ENCODE measurements around the gene MIEF1.
"Not testable (repeated sequence)": the region's sequence is repeated elsewhere in the genome, so short reads cannot be mapped to it uniquely, and the experiment has no call there.

Gene MIEF1

GRCh38 chr22:39512026-39512425 is 9.9 kb downstream of the MIEF1 start:
- no peak for DNase-seq (ENCODE audit: low read depth in 2 of 2)

DNA sequence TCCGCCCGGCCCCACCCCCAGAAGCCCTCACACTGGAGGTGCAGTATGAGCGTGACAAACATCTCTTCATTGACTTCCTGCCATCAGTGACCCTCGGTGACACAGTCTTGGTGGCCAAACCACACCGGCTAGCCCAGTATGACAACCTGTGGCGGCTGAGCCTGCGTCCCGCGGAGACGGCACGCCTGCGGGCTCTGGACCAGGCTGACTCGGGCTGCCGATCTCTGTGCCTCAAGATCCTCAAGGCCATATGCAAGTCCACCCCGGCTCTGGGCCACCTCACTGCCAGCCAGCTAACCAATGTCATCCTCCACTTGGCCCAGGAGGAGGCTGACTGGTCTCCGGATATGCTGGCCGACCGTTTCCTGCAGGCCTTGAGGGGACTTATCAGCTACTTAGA is 11.7 kb downstream of the MIEF1 start:
- no peak for DNase-seq (ENCODE audit: low read depth in 2 of 2)

DNA sequence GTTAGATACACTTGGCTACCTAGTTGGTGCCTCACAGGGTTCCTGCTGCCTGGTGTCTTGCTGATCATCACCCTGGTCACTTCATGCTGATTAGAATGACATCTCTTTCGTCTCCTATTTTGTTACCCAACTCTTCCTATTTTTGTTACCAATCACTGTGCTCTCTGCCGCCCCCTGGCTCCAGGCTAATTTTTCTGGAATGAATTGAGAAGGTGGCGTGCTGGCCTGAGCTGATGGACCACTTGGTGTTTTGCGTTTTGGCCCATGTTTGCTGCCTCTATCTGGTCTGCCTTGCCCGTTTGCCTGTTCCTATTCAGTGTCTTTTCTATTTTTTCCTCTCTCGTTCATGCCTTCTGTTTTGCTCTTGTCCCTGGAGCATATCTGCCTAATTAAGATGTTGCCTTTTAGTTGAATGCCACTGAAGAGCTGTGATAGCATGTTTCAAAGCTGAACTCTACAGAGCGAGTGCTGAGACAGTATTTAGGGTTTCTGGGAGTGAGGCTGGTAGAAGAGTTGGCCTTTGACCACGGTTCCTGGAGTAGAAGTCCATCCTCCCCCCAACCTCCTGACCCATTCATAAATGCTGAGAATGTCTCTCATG is 12.4 kb downstream of the MIEF1 start:
- DNase-seq (ENCODE audit: low read depth in 2 of 2) = no peak

DNA sequence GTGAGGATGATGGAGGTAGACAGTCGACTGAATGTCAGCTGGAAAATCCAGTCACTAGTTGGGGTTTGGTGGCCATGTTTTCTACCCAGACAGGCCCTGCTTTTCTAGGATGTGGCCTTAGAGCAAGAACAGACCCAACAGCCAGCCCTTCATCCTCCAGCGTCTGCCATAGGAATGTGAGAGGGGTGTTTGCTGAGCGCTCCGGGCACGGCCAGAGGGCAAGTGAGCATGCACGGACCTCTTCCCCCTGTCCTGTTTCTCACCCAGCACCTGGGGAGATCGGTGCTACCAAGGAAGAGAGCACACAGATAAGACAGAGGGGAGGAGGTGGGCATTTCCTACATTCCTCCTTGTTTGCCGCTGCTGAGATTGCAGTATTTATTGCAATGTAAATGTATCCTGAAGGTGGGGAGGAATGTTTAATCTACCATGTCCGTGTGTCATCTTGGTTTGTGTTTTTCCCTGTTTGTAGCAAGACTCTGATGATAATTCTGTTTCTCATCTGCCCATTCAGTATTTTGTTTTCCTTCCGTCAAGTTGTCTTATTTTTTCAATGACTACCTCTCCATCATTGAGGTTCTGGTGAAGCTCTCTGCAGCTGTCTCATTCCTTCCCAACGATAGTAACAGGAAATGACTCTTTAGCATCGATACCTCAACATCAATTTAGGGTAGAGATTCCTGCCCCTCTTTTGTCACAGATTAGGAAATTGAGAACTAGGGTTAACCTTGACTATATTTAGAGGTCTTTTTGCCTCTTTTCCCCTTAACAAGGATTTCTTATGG is 13.4 kb downstream of the MIEF1 start:
- DNase-seq (ENCODE audit: low read depth in 2 of 2) = no peak

DNA sequence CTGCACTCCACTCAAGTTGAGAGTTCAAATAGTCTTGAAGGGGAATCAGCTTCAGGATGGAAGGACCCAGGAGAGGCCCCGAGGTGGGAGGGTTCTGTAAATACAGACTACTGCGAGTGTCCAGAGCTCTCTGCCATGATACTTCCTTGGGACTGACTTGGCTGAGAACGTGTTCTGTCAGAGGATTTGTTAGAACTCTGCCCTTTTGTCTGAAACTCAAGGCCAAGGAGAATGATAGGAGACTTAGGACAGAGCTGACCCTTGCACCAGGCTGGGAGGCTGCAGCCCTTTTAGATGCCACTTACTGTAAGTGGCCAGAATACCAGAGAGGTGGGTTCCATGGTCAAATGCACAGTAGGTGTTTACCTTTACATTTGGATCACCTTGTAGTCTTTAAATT is 15.4 kb downstream of the MIEF1 start:
- DNase-seq (ENCODE audit: low read depth in 2 of 2) = no peak

- no peak for DNase-seq (ENCODE audit: low read depth in 2 of 2)
These were observed 16.2 kb downstream of the MIEF1 start for GRCh38 chr22:39518144-39518786.

DNA sequence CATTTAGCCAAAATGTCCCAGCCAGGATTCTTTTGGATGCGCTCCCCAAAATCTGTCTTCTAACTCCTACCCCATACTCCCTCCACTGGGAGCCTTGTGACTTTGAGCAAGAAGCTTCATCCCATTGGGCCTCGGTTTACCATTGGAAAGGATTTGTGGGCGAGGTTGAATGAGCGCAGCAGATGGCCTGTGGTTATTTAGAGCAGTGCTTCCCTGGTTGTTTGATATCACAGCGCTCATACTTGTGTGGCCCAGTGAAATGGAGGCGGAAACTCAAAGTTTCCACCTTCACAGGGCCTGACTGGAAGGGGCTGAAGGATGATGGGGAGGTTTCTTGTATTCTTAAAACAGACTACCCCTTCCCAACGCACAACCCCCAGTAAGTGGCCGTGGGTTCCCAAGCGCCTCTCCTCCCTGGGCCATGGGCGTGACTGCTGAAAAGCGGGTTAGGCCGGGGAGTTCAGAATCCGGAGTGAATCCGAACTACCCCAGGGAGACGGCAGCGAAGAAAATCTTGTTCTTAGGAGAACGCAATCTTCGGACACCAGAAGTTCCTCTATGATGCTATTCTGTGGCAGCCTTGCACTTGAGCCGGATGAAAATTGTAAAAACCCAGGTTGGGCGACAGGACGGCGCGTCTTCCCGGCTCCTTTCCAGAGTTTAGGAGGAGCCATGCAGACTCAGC is 17.0 kb downstream of the MIEF1 start:
- DNase-seq (ENCODE audit: low read depth in 2 of 2) = no peak

DNA sequence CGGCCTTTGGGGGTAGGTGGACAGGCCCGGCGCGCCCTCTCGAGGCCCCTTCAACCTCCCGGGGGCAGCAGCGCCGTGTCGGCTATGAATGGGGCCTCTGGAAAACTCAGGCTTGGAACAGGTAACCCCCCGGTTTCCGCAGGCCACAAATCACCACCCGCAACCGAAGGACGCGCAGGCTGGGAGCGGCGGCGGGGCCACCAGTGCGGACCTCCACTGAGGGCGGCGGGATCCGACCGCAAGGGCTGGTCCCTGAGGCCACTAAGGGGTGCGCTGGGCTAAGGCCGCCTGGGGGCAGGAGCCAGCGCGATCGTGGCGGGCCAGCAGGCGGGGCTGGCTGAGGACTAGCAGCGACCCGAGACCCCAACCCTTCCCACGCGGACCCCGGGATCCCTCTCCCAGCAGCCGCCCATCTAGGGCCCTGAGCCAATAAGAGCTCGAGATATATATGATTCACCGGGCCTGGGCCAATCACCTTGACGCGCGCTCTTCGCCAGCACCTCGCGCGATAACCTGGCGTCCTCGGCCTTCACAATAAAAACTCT is 17.7 kb downstream of the MIEF1 start:
- DNase-seq (ENCODE audit: low read depth in 2 of 2) = peak; percentile 95

GRCh38 chr22:39520226-39521105 is 18.4 kb downstream of the MIEF1 start, which contains the start of gene ATF4:
TSS of gene ATF4 (plus strand) at chr22:39520562. CDS start at chr22:39521446, 884 bp downstream.
- DNase-seq (ENCODE audit: low read depth in 2 of 2) = peak; percentile 78 to 79

DNA sequence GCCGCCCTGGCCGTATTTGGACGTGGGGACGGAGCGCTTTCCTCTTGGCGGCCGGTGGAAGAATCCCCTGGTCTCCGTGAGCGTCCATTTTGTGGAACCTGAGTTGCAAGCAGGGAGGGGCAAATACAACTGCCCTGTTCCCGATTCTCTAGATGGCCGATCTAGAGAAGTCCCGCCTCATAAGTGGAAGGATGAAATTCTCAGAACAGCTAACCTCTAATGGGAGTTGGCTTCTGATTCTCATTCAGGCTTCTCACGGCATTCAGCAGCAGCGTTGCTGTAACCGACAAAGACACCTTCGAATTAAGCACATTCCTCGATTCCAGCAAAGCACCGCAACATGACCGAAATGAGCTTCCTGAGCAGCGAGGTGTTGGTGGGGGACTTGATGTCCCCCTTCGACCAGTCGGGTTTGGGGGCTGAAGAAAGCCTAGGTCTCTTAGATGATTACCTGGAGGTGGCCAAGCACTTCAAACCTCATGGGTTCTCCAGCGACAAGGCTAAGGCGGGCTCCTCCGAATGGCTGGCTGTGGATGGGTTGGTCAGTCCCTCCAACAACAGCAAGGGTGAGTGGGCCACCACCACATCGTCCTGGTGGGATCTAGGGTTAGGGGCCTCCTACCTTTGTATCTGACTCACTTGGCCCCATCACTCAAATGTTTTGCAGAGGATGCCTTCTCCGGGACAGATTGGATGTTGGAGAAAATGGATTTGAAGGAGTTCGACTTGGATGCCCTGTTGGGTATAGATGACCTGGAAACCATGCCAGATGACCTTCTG is 19.2 kb downstream of the MIEF1 start:
- not testable (repeated sequence) for DNase-seq (ENCODE audit: low read depth in 2 of 2)

- DNase-seq (ENCODE audit: low read depth in 2 of 2) = not testable (repeated sequence)
These were observed 20.0 kb downstream of the MIEF1 start for GRCh38 chr22:39522091-39522490.

DNA sequence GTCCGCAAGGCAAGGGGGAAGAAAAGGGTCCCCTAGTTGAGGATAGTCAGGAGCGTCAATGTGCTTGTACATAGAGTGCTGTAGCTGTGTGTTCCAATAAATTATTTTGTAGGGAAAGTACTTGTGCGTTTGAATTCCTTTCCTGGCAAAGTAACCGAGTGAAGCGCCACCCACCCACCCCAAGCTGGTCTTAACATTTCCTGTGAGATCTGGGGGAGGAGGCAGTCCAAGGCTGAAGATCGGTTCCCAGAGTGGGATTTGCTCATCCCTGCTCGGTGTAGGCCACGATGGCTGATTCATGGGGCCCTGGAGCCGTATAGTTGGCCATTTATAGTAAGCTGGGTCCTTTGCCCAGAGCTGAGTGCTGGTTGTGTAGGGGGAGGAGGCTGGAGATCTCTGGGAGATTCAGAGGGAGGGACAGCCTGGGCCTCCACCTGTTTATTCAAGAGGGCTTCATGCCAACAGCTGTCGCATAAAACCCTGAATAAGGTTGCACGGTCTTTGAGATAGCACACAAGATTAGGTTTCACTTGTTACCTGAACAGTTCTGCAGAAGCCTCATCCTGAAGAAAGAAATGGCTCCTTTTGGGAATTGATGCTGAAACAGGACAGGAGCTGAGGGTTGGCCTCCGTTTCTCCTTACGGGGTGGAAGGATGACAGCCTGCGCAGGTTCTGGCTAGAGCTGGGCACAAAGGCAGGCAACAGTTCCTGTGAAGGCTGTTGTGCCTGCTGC is 20.6 kb downstream of the MIEF1 start:
- DNase-seq (ENCODE audit: low read depth in 2 of 2) = no peak

- no peak for DNase-seq (ENCODE audit: low read depth in 2 of 2)
These were observed 22.1 kb downstream of the MIEF1 start for GRCh38 chr22:39524089-39524752.

- DNase-seq (ENCODE audit: low read depth in 2 of 2) = no peak
These were observed 22.9 kb downstream of the MIEF1 start for GRCh38 chr22:39524753-39525657.

GRCh38 chr22:39525658-39525975 is 23.5 kb downstream of the MIEF1 start:
- no peak for DNase-seq (ENCODE audit: low read depth in 2 of 2)

DNA sequence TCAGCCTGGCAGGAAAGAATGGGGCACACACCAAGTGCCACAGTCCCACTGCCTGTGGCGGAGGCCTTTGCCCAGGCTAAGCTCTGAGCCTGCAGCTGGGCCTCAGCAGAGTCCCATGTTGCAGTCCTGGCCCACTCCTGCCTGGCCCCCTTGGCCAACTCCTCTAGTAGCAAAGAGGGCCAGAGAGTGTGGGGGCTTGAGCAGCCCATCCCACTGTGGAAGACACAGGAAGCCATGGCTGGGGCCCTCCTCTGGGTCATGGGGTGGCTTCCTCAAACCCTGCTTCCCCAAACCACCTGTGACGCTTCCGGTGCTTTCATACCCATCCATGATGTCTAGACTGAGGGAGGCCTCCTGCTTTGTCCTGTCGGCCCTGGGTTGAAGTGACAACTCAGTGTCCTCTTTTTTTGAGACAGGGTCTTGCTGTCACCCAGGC is 24.7 kb downstream of the MIEF1 start:
- no peak for DNase-seq (ENCODE audit: low read depth in 2 of 2)

DNA sequence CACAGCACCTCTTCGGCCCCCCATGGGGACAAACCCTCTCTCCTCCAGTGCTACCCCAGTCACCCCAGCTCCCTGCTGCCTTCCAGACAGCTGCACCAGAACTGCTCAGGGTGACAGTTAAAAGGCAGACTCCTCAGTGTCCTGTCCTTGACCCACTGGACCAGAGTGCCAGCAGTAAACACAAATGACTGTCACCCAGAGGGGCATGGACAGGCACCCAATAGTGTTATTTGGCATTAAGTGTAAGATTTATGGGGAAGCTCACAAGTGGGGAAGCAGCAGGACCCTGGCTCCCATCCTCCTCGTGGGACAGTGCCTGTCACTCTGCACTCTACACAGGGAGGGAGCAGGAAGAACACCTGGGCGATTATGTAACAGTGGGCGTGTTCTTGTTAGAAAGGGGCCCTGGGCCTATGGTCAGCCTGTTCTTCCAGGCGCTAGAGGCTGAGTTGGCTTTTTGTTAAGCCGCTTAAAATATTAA is 25.4 kb downstream of the MIEF1 start:
- no peak for DNase-seq (ENCODE audit: low read depth in 2 of 2)

Measured in stimulated activated CD4-positive, alpha-beta T cell treated with anti-CD3 and anti-CD28 coated beads, Interleukin-15, amount 100 ng/mL, for 48 hours (primary cell).